ENCODE data around the gene NCR1.

DNA sequence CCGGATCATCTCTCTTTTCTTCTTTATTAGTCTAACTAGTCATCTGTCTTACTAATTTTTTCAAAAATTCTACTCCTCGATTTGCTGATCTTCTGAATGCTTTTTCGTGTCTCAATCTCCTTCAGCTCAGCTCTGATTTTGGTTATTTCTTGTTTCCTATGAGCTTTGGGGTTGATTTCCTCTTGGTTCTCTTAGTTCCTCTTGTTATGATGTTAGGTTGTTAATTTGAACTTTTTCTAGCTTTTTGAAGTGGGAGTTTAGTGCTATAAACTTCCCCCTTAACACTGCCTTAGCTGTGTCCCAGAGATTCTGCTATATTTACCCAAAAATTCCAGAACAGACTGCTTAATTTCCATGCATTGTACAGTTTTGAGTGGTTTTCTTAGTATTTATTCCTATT lies 28.5 kb upstream of the NCR1 start:
- TF ChIP-seq, protein P1, sequence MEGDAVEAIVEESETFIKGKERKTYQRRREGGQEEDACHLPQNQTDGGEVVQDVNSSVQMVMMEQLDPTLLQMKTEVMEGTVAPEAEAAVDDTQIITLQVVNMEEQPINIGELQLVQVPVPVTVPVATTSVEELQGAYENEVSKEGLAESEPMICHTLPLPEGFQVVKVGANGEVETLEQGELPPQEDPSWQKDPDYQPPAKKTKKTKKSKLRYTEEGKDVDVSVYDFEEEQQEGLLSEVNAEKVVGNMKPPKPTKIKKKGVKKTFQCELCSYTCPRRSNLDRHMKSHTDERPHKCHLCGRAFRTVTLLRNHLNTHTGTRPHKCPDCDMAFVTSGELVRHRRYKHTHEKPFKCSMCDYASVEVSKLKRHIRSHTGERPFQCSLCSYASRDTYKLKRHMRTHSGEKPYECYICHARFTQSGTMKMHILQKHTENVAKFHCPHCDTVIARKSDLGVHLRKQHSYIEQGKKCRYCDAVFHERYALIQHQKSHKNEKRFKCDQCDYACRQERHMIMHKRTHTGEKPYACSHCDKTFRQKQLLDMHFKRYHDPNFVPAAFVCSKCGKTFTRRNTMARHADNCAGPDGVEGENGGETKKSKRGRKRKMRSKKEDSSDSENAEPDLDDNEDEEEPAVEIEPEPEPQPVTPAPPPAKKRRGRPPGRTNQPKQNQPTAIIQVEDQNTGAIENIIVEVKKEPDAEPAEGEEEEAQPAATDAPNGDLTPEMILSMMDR (IDR thresholded peaks at IDR 0.05), result no peak
- TF ChIP-seq POLR2A (IDR thresholded peaks at IDR 0.05), result no peak
- TF ChIP-seq EP300 (IDR thresholded peaks at IDR 0.05), result no peak
